Endodermal cell (in vitro differentiated cells): ENCODE measurements around the gene RABGAP1L. TPM values are rescaled to one million over a fixed set of nuclear protein-coding genes. Genes with fewer than 3 reads are reported as not detected.
A peak's percentile ranks its signal among the peaks of the same experiment; 100 is the strongest.

Experiments used
- DNase-seq: peaks from one replicate; pipeline ENCODE4 v3.0.0-alpha.2; 2017
- H3K27ac ChIP-seq: 2 replicates; pipeline ENCODE4 v1.5.1; 2013; ENCODE audit warnings: mild to moderate bottlenecking, low read depth, low read length, moderate library complexity
- H3K27me3 ChIP-seq: 2 replicates; pipeline ENCODE4 v1.6.1; 2013; ENCODE audit warnings: mild to moderate bottlenecking, low read length, moderate library complexity; ENCODE audit not compliant: insufficient read depth, control insufficient read depth, poor library complexity, severe bottlenecking
- H3K36me3 ChIP-seq: 2 replicates; pipeline ENCODE4 v1.7.0; 2013; ENCODE audit warnings: mild to moderate bottlenecking, low read length, moderate library complexity; ENCODE audit not compliant: control insufficient read depth, insufficient read depth
- H3K4me1 ChIP-seq: one replicate; pipeline ENCODE4 v1.7.0; 2013; ENCODE audit warnings: low read length; ENCODE audit not compliant: control insufficient read depth, insufficient read depth
- H3K4me3 ChIP-seq: 2 replicates; pipeline ENCODE4 v1.5.1; 2013; ENCODE audit warnings: mild to moderate bottlenecking, low read length, moderate library complexity
- H3K9ac ChIP-seq: 2 replicates; pipeline ENCODE4 v1.6.1; 2013; ENCODE audit warnings: mild to moderate bottlenecking, low read length, moderate library complexity; ENCODE audit not compliant: poor library complexity, severe bottlenecking; ENCODE audit errors: extremely low read depth
- H3K9me3 ChIP-seq: 2 replicates; pipeline ENCODE4 v1.6.1; 2013; ENCODE audit warnings: mild to moderate bottlenecking, low read length, moderate library complexity; ENCODE audit not compliant: control insufficient read depth
- H3K27ac Mint-ChIP-seq: 2 replicates; pipeline ENCODE4 v1.8.0; 2020; ENCODE audit warnings: mixed read lengths
- H3K27me3 Mint-ChIP-seq: 2 replicates; pipeline ENCODE4 v1.8.0; 2021; ENCODE audit warnings: mild to moderate bottlenecking, mixed read lengths; ENCODE audit not compliant: insufficient read depth
- H3K36me3 Mint-ChIP-seq: 2 replicates; pipeline ENCODE4 v1.8.0; 2020; ENCODE audit warnings: low read depth, mixed read lengths
- H3K4me1 Mint-ChIP-seq: 2 replicates; pipeline ENCODE4 v1.8.0; 2020; ENCODE audit warnings: mixed read lengths
- H3K4me3 Mint-ChIP-seq: 2 replicates; pipeline ENCODE4 v1.8.0; 2020; ENCODE audit warnings: mild to moderate bottlenecking, moderate library complexity, mixed read lengths
- H3K9me3 Mint-ChIP-seq: 2 replicates; pipeline ENCODE4 v1.8.0; 2020; ENCODE audit warnings: mild to moderate bottlenecking, mixed read lengths
- CTCF ChIP-seq: fragments of 200-600 bp; sonication (generic); conservative IDR thresholded peaks from 2 replicates; pipeline ENCODE4 v1.5.0; 2021; ENCODE audit warnings: antibody characterized with exemption, mild to moderate bottlenecking
- whole genome bisulfite sequencing, 2 experiments: methylation state at CpG; one replicate each; pipeline versions ENCODE4 v1.1.5 to v1.1.7; 2013; ENCODE audit warnings: missing lambda C conversion rate in 2 of 2, mixed read lengths in 1 of 2; ENCODE audit not compliant: insufficient coverage in 1 of 2, insufficient read length in 1 of 2; 5-methylcytosine and 5-hydroxymethylcytosine counted together
- total RNA-seq, 2 donors: library from RNA; stranded (reverse); fragmentation: NEBNext Ultra II Directional in 1 of 2; extraction: Animal tissue kit (Norgen Biotek cat#: 25700) in 1 of 2; gene quantifications; 2 replicates in 1 of 2; 3 replicates in 1 of 2; pipeline ENCODE4 v1.2.1, GENCODE V29; 2021

The RABGAP1L gene
- total RNA-seq, 2 donors from 2014 or later, result 32.5 to 36.9 TPM

- peaks cover 7% of the 10 kb centered on the region for H3K4me1 ChIP-seq
- H3K4me3 ChIP-seq, result no peak overlapping the region
- no peak overlapping the region for H3K9ac ChIP-seq
- peak; percentile 48 for TF ChIP-seq CTCF
- Mint-ChIP-seq H3K36me3 (no peaks in the 10 kb centered on the region), H3K4me3 (no peak overlapping the region), H3K4me1 (peaks cover 30% of the 10 kb centered on the region), H3K27me3 (peaks cover 4% of the 10 kb centered on the region), H3K9me3 (no peaks in the 10 kb centered on the region), H3K27ac (no peak overlapping the region)
- H3K27ac ChIP-seq, result no peak overlapping the region
- no peaks in the 10 kb centered on the region for H3K9me3 ChIP-seq
- no peaks in the 10 kb centered on the region for H3K27me3 ChIP-seq
- 81 to 96% methylated on average over 4 to 6 of the region's 6 CpGs for WGBS, 2 experiments
- no peak for DNase-seq
- no peaks in the 10 kb centered on the region for H3K36me3 ChIP-seq
Observed at GRCh38 chr1:174165471-174166137, 6.3 kb downstream of the RABGAP1L start.

DNA sequence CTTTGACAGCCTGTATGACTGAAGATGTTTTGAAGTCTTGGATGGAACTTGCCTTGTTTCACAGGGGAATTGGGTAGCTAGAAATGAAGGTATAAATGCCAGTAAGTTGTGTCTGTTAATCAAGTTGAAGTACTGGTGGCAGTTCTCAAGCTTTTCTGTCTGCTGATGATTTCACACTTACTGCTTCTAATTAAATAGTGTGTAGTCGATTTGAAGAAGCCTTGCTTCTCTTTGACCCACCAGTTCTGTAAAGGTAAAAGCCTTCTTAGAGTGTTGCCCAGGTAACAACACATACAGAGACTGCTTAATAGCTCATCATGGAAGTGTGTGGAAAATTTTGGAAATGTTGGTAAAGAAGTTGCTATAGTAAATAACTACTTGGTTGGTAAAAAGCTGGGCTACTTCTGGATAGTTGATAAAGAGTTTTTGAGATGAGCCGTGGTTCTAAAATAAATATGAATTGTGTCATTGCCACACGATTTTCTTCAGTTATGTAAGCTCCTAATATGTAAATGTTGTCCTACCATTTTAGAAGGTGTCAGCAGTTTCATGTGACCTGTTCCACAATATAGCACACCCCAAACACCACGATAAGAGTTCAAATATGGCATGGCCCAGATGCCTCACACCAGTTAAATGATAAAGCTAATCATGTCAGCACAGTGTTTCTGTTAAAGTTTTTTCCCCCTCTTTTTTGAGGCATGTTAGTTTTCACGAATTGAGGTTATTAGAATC lies 7.4 kb downstream of the RABGAP1L start:
- no peak for DNase-seq
- WGBS, 2 experiments, result 91 to 93% methylated on average over 3 to 5 of the region's 5 CpGs
- Mint-ChIP-seq H3K4me3 (no peak overlapping the region), H3K36me3 (no peaks in the 10 kb centered on the region), H3K9me3 (no peaks in the 10 kb centered on the region), H3K27ac (peak overlapping the region; percentile 28), H3K4me1 (peaks cover 29% of the 10 kb centered on the region), H3K27me3 (no peaks in the 10 kb centered on the region)
- H3K36me3 ChIP-seq, result no peaks in the 10 kb centered on the region
- no peak overlapping the region for H3K4me3 ChIP-seq
- H3K9me3 ChIP-seq, result no peaks in the 10 kb centered on the region
- peaks cover 7% of the 10 kb centered on the region for H3K4me1 ChIP-seq
- no peaks in the 10 kb centered on the region for H3K27me3 ChIP-seq
- H3K9ac ChIP-seq, result no peak overlapping the region
- no peak for TF ChIP-seq CTCF
- no peak overlapping the region for H3K27ac ChIP-seq

GRCh38 chr1:174167265-174167803 lies 8.0 kb downstream of the RABGAP1L start:
- Histone ChIP-seq H3K27ac (no peak overlapping the region), H3K4me3 (no peak overlapping the region), H3K27me3 (no peaks in the 10 kb centered on the region), H3K9me3 (no peaks in the 10 kb centered on the region), H3K36me3 (no peaks in the 10 kb centered on the region), H3K9ac (no peak overlapping the region), H3K4me1 (peaks cover 7% of the 10 kb centered on the region)
- Mint-ChIP-seq H3K27me3 (no peaks in the 10 kb centered on the region), H3K4me3 (no peak overlapping the region), H3K27ac (no peak overlapping the region), H3K4me1 (peaks cover 27% of the 10 kb centered on the region), H3K9me3 (no peaks in the 10 kb centered on the region), H3K36me3 (no peaks in the 10 kb centered on the region)
- no peak for DNase-seq
- WGBS, 2 experiments, result 88% methylated on average over 1 of the region's 2 CpGs; no CpG with 5 or more reads in 1 of the 2 experiments
- TF ChIP-seq CTCF, result no peak
